MM.1S (cell line): ENCODE measurements around the gene PROCA1.

Experiments used
- DNase-seq: peaks from one replicate; pipeline ENCODE4 v3.0.0-alpha.2; 2015
- H2AFZ ChIP-seq: fragments of 300-600 bp; sonication (generic); 2 replicates; pipeline ENCODE4 v1.6.0; 2016; ENCODE audit warnings: antibody characterized with exemption, low read length
- H3F3A ChIP-seq: fragments of 300-600 bp; sonication (generic); 2 replicates; pipeline ENCODE4 v1.6.1; 2016; ENCODE audit warnings: mild to moderate bottlenecking, antibody characterized with exemption, low read length, moderate library complexity, mixed read lengths; ENCODE audit not compliant: insufficient read depth
- H3K27ac ChIP-seq: fragments of 300-600 bp; sonication (generic); 2 replicates; pipeline ENCODE4 v1.5.1; 2016; ENCODE audit warnings: mild to moderate bottlenecking, low read length
- H3K27me3 ChIP-seq: fragments of 300-600 bp; sonication (generic); replicated peaks from 2 replicates; pipeline ENCODE4 v1.6.0; 2016; ENCODE audit warnings: low read length; ENCODE audit not compliant: insufficient read depth
- H3K36me3 ChIP-seq: fragments of 300-600 bp; sonication (generic); replicated peaks from 2 replicates; pipeline ENCODE4 v1.6.1; 2016; ENCODE audit warnings: mild to moderate bottlenecking, low read length, mixed read lengths; ENCODE audit not compliant: insufficient read depth
- H3K4me1 ChIP-seq: fragments of 300-600 bp; sonication (generic); 2 replicates; pipeline ENCODE4 v1.6.1; 2016; ENCODE audit warnings: low read length, mixed read lengths
- H3K4me2 ChIP-seq: fragments of 300-600 bp; sonication (generic); 2 replicates; pipeline ENCODE4 v1.6.0; 2016; ENCODE audit warnings: low read depth, low read length
- H3K4me3 ChIP-seq: fragments of 300-600 bp; sonication (generic); 2 replicates; pipeline ENCODE4 v1.5.1; 2016; ENCODE audit warnings: low read length, mixed read lengths
- H3K79me2 ChIP-seq: fragments of 300-600 bp; sonication (generic); 2 replicates; pipeline ENCODE4 v1.6.1; 2016; ENCODE audit warnings: mixed run types, low read length, mixed read lengths
- H3K9ac ChIP-seq: fragments of 300-600 bp; sonication (generic); 2 replicates; pipeline ENCODE4 v1.6.1; 2016; ENCODE audit warnings: low read length, mixed read lengths
- H3K9me2 ChIP-seq: fragments of 300-600 bp; sonication (generic); replicated peaks from 2 replicates; pipeline ENCODE4 v1.6.1; 2016; ENCODE audit warnings: mild to moderate bottlenecking, low read length, mixed read lengths; ENCODE audit not compliant: insufficient read depth
- H3K9me3 ChIP-seq: fragments of 300-600 bp; sonication (generic); replicated peaks from 2 replicates; pipeline ENCODE4 v1.6.1; 2016; ENCODE audit warnings: mild to moderate bottlenecking, low read length, mixed read lengths; ENCODE audit not compliant: insufficient read depth
- H4K20me1 ChIP-seq: fragments of 300-600 bp; sonication (generic); 2 replicates; pipeline ENCODE4 v1.6.1; 2016; ENCODE audit warnings: mild to moderate bottlenecking, low read length, moderate library complexity, mixed read lengths; ENCODE audit not compliant: insufficient read depth
- CTCF ChIP-seq: fragments of 300-600 bp; sonication (generic); IDR thresholded peaks from 2 replicates; pipeline ENCODE4 v1.5.1; 2016; ENCODE audit warnings: antibody characterized with exemption, low read length, mixed read lengths
- EZH2 ChIP-seq: fragments of 300-600 bp; sonication (generic); optimal IDR thresholded peaks from 2 replicates; pipeline ENCODE3; 2017; ENCODE audit warnings: low read depth, mild to moderate bottlenecking, antibody characterized with exemption, low read length, mixed read lengths
- EZH2phosphoT487 ChIP-seq: fragments of 300-600 bp; sonication (generic); IDR thresholded peaks from 2 replicates; pipeline ENCODE4 v1.6.1; 2018; ENCODE audit warnings: antibody characterized with exemption, low read length

The PROCA1 gene

DNA sequence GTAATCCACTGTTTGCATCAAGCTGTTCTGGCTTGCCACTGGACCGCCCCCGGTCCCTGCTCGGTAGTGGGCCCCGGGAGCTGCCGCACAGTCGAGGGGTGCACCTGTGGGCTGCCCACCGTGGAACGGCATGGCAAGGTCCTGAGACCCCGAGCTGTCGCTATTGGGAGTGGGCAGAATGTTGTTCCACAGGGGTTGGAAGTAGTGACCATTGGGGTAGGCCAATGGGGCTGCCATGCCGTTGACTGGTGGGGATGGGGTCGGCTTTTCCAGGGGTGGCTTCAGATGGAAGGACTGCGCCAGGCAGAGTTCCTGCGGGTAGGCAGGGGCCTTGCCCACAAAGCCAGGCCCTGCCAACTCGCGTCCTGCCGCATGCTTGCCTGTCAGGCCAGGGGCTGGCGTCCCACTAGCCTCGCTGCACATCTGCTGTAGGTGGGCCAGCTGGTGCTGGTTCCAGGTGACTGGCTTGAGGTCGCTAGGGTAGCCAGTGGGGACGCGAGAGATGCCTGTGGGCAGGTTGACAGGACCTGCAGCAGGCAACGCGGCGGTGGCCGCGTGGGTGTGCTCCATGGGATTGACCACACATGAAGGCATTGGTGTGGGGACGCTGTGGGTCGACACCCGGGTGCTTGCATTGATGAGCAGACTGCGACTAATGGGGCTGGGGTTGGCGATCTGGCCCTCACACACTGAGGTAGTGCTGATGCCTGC, 46.9 kb upstream of the PROCA1 start:
- Histone ChIP-seq H3K9me3 (no peaks in the 10 kb centered on the region), H2AFZ (no peak overlapping the region), H3F3A (peaks cover 9% of the 10 kb centered on the region), H3K27ac (no peak overlapping the region), H3K27me3 (no peaks in the 10 kb centered on the region), H3K79me2 (peaks cover 7% of the 10 kb centered on the region; the same call in 1 of the 2 replicates), H3K36me3 (no peaks in the 10 kb centered on the region), H3K4me2 (no peak overlapping the region), H3K9ac (no peak overlapping the region), H3K9me2 (no peaks in the 10 kb centered on the region), H4K20me1 (no peaks in the 10 kb centered on the region), H3K4me3 (no peak overlapping the region), H3K4me1 (peaks cover 9% of the 10 kb centered on the region)
- DNase-seq = no peak
- TF ChIP-seq EZH2phosphoT487 (no peak), EZH2 (no peak), CTCF (no peak)

GRCh38 chr17:28756049-28756804, 44.5 kb upstream of the PROCA1 start:
- no peak overlapping the region for H2AFZ ChIP-seq
- TF ChIP-seq EZH2phosphoT487 = no peak
- TF ChIP-seq EZH2 = no peak
- no peak for TF ChIP-seq CTCF
- no peaks in the 10 kb centered on the region for H3K79me2 ChIP-seq
- H3K9ac ChIP-seq = no peak overlapping the region
- no peak for DNase-seq
- no peak overlapping the region for H3K27ac ChIP-seq
- no peaks in the 10 kb centered on the region for H3K27me3 ChIP-seq
- no peaks in the 10 kb centered on the region for H3K9me3 ChIP-seq
- H3F3A ChIP-seq = no peaks in the 10 kb centered on the region
- no peaks in the 10 kb centered on the region for H3K36me3 ChIP-seq
- H3K4me2 ChIP-seq = no peak overlapping the region
- no peaks in the 10 kb centered on the region for H4K20me1 ChIP-seq
- no peaks in the 10 kb centered on the region for H3K4me1 ChIP-seq
- no peaks in the 10 kb centered on the region for H3K9me2 ChIP-seq
- no peak overlapping the region for H3K4me3 ChIP-seq

DNA sequence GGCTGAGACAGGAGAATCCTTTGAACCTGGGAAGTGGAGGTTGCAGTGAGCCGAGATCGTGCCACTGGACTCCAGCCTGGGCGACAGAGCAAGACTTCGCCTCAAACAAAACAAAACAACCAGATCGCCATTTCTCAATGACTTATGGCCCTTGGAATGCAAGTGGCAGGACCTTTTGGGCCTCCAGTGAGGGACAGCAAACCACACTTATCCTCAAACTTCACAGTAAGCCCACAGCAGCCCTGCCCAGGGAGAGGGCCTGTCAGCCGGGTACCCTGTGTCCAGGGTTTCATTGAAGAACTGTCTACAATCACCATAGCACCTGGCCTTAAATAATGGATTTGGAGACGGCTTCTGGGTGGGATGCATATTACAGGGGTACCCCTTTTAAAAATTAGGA, 43.8 kb upstream of the PROCA1 start:
- H3K79me2 ChIP-seq = no peaks in the 10 kb centered on the region
- H3K9me3 ChIP-seq = no peaks in the 10 kb centered on the region
- H2AFZ ChIP-seq = no peak overlapping the region
- no peaks in the 10 kb centered on the region for H3K27me3 ChIP-seq
- H3K36me3 ChIP-seq = no peaks in the 10 kb centered on the region
- TF ChIP-seq CTCF (no peak), EZH2 (no peak), EZH2phosphoT487 (no peak)
- no peak overlapping the region for H3K9ac ChIP-seq
- H4K20me1 ChIP-seq = no peaks in the 10 kb centered on the region
- no peak overlapping the region for H3K4me3 ChIP-seq
- H3K4me2 ChIP-seq = no peak overlapping the region
- no peak for DNase-seq
- 0 out of 2 replicates have a peak, but pooled peaks cover 2% of the 10 kb centered on the region for H3F3A ChIP-seq
- H3K27ac ChIP-seq = no peak overlapping the region
- no peaks in the 10 kb centered on the region for H3K9me2 ChIP-seq
- no peaks in the 10 kb centered on the region for H3K4me1 ChIP-seq
